DND-41 (cell line): Measurements from ENCODE around the gene PLPP1.

Experiments used
- ATAC-seq: fragments of 200-7000 bp; cut with Tn5 transposase; 3 replicates; pipeline ENCODE4 v1.9.1; 2021; ENCODE audit warnings: low read depth; ENCODE audit not compliant: insufficient read depth
- DNase-seq: peaks from one replicate; pipeline ENCODE4 v3.0.0-alpha.2; 2020
- H2AFZ ChIP-seq: 2 replicates; pipeline ENCODE4 v1.6.0; 2012; ENCODE audit warnings: low read depth, low read length
- H3K27ac ChIP-seq: 2 replicates; pipeline ENCODE4 v1.5.1; 2012; ENCODE audit warnings: low read length, inconsistent platforms
- H3K27me3 ChIP-seq: fragments of 200-600 bp; sonication (generic); 2 replicates; pipeline ENCODE4 v1.6.0; 2012; ENCODE audit warnings: low read length, mild to moderate bottlenecking, inconsistent platforms; ENCODE audit not compliant: insufficient read depth, poor library complexity
- H3K36me3 ChIP-seq: 2 replicates; pipeline ENCODE4 v1.5.1; 2012; ENCODE audit warnings: low read length, inconsistent platforms; ENCODE audit not compliant: insufficient read depth
- H3K4me1 ChIP-seq: 2 replicates; pipeline ENCODE4 v1.5.1; 2012; ENCODE audit warnings: mild to moderate bottlenecking, low read length; ENCODE audit not compliant: insufficient read depth
- H3K4me2 ChIP-seq: 2 replicates; pipeline ENCODE4 v1.6.0; 2012; ENCODE audit warnings: mild to moderate bottlenecking, moderate library complexity, low read length, inconsistent platforms; ENCODE audit not compliant: insufficient read depth
- H3K4me3 ChIP-seq, 2 experiments: fragments of 200-600 bp in 1 of 2; shearing (Covaris generic) in 1 of 2; 2 replicates each; pipeline ENCODE4 v1.5.1; 2012 to 2016; ENCODE audit warnings: inconsistent platforms in 2 of 2, low read length in 2 of 2, mild to moderate bottlenecking in 2 of 2, low read depth in 1 of 2, moderate library complexity in 1 of 2
- H3K79me2 ChIP-seq: 2 replicates; pipeline ENCODE4 v1.6.0; 2012; ENCODE audit warnings: low read length, inconsistent platforms; ENCODE audit not compliant: insufficient read depth
- H3K9ac ChIP-seq: 2 replicates; pipeline ENCODE4 v1.6.0; 2012; ENCODE audit warnings: low read depth, mild to moderate bottlenecking, inconsistent platforms, low read length, moderate library complexity
- H3K9me3 ChIP-seq: 2 replicates; pipeline ENCODE4 v1.5.1; 2012; ENCODE audit warnings: low read length, moderate library complexity, mild to moderate bottlenecking, inconsistent platforms; ENCODE audit not compliant: insufficient read depth, severe bottlenecking
- H4K20me1 ChIP-seq: 2 replicates; pipeline ENCODE4 v1.6.0; 2012; ENCODE audit warnings: low read length; ENCODE audit not compliant: insufficient read depth
- CTCF ChIP-seq: IDR thresholded peaks from 2 replicates; pipeline ENCODE4 v1.5.1; 2012; ENCODE audit warnings: borderline replicate concordance, low read length, moderate library complexity, mild to moderate bottlenecking; ENCODE audit not compliant: poor library complexity, severe bottlenecking; ENCODE audit errors: extremely low read depth
- EZH2 ChIP-seq: IDR thresholded peaks from 3 replicates; pipeline ENCODE4 v1.6.1; 2012; ENCODE audit warnings: borderline replicate concordance, low read depth, mild to moderate bottlenecking, moderate library complexity, low read length, inconsistent platforms; ENCODE audit not compliant: severe bottlenecking

Gene PLPP1

GRCh38 chr5:55480781-55481180 lies 54.0 kb downstream of the PLPP1 start:
- peaks cover 15% of the 10 kb centered on the region for H3K79me2 ChIP-seq
- DNase-seq (no peak), ATAC-seq (no peak)
- no peaks in the 10 kb centered on the region; the same call in 1 of the 2 replicates for H3K36me3 ChIP-seq
- H2AFZ ChIP-seq, result no peak overlapping the region
- no peak for TF ChIP-seq CTCF
- TF ChIP-seq EZH2, result no peak
- no peak overlapping the region for H3K27ac ChIP-seq
- no peaks in the 10 kb centered on the region; the same call in 1 of the 2 replicates for H4K20me1 ChIP-seq
- H3K4me2 ChIP-seq, result no peak overlapping the region
- no peaks in the 10 kb centered on the region for H3K9me3 ChIP-seq
- H3K27me3 ChIP-seq, result no peaks in the 10 kb centered on the region
- H3K4me3 ChIP-seq, result no peak overlapping the region
- H3K4me1 ChIP-seq, result peaks cover 17% of the 10 kb centered on the region
- no peak overlapping the region for H3K9ac ChIP-seq

GRCh38 chr5:55472642-55473041 lies 62.1 kb downstream of the PLPP1 start:
- DNase-seq (no peak), ATAC-seq (no peak)
- Histone ChIP-seq H3K9ac (no peak overlapping the region), H3K36me3 (peaks cover 4% of the 10 kb centered on the region), H3K4me1 (no peaks in the 10 kb centered on the region), H2AFZ (no peak overlapping the region), H4K20me1 (no peaks in the 10 kb centered on the region; the same call in 1 of the 2 replicates), H3K4me3 (no peak overlapping the region), H3K79me2 (peaks cover 8% of the 10 kb centered on the region), H3K9me3 (no peaks in the 10 kb centered on the region), H3K27me3 (no peaks in the 10 kb centered on the region), H3K4me2 (no peak overlapping the region), H3K27ac (no peak overlapping the region)
- TF ChIP-seq EZH2 (no peak), CTCF (no peak)

GRCh38 chr5:55471468-55471867 lies 63.3 kb downstream of the PLPP1 start:
- no peak for TF ChIP-seq EZH2
- no peak for TF ChIP-seq CTCF
- Histone ChIP-seq H3K4me2 (no peak overlapping the region), H3K9me3 (no peaks in the 10 kb centered on the region), H3K9ac (no peak overlapping the region), H3K27ac (no peak overlapping the region), H2AFZ (no peak overlapping the region), H4K20me1 (no peaks in the 10 kb centered on the region; the same call in 1 of the 2 replicates), H3K4me1 (no peaks in the 10 kb centered on the region), H3K4me3 (no peak overlapping the region), H3K36me3 (peaks cover 11% of the 10 kb centered on the region), H3K79me2 (peaks cover 3% of the 10 kb centered on the region), H3K27me3 (no peaks in the 10 kb centered on the region)
- ATAC-seq, result no peak
- DNase-seq, result no peak

- Histone ChIP-seq H3K27ac (no peak overlapping the region), H3K4me3 (no peak overlapping the region), H3K27me3 (no peaks in the 10 kb centered on the region), H3K4me2 (no peak overlapping the region), H4K20me1 (no peaks in the 10 kb centered on the region), H2AFZ (no peak overlapping the region), H3K4me1 (no peaks in the 10 kb centered on the region), H3K9me3 (no peaks in the 10 kb centered on the region), H3K36me3 (peaks cover 21% of the 10 kb centered on the region), H3K79me2 (no peaks in the 10 kb centered on the region), H3K9ac (no peak overlapping the region)
- no peak for ATAC-seq
- DNase-seq, result no peak
- TF ChIP-seq EZH2 (no peak), CTCF (no peak)
Measured at GRCh38 chr5:55470282-55470681, 64.5 kb downstream of the PLPP1 start.
